NCI-H446 treated with DMSO at 0.1 percent for 48 hours (cell line): ENCODE data around the gene MC5R.

Source experiments
- DNase-seq: peaks from one replicate; lab custom pipeline; 2025; lab: John Stamatoyannopoulos, UW

MC5R gene

DNA sequence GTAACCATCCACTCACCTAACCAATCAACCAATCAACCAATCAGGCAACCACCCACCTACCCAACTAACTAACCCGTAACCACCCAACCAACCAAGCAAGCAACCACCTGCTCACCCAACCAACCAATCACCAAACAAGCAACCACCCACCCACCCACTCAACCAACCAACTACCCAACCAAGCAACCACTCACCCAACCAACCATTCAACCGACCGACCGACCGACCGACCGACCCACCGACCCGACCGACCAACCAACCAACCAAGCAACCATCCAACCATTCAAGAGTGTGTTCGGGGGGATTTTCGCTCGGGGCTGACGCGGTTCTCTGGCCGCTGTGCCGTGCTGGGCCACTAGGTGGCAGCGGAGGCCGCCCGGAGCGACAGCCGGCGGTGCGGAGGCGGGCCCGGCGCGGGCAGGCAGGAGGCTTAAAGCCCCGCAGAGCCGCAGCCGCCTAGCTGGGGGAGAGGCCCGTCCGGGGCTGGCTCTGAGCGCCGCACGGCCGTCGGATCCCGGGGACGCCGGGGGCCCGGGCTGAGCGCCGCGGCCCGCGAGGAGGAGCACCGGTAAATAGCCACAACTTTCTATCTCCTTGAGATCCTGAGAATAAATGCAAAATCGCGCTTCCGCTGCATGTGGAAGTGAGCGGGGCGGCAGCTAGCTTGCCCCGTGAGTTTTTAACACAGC lies at the start of gene MC5R:
MC5R (plus strand) TSS at position 443 of the 689 bp plus-strand sequence. CDS start 1,617 bp downstream, outside the sequence.
- no peak for DNase-seq

GRCh38 chr18:13775058-13775457 lies 48.9 kb upstream of the MC5R start:
- no peak for DNase-seq

GRCh38 chr18:13791181-13791580 lies 32.8 kb upstream of the MC5R start:
- DNase-seq, result no peak

DNA sequence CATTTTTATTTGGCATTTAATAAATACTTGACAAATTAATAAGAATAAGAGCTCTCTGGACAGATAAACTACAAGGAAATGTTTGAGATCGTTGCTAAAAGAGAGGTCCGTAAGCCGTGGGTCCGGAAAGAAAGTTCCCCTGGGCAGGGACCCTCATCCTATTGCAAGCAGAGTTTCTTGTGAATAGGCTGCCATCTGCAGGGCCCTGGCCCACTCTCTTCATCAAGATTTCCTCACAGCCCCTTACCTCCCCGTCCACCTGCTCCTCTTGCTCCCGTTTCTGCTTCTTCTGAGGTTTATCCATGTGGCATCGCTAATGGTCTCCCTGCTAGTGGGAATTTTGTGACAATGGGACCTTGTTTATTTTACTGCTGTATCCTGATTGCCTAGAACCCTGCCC lies 30.1 kb upstream of the MC5R start:
- no peak for DNase-seq

GRCh38 chr18:13796515-13796914 lies 27.4 kb upstream of the MC5R start:
- no peak for DNase-seq

GRCh38 chr18:13797157-13797611 lies 26.8 kb upstream of the MC5R start:
- no peak for DNase-seq

GRCh38 chr18:13799396-13799795 lies 24.6 kb upstream of the MC5R start:
- no peak for DNase-seq

DNA sequence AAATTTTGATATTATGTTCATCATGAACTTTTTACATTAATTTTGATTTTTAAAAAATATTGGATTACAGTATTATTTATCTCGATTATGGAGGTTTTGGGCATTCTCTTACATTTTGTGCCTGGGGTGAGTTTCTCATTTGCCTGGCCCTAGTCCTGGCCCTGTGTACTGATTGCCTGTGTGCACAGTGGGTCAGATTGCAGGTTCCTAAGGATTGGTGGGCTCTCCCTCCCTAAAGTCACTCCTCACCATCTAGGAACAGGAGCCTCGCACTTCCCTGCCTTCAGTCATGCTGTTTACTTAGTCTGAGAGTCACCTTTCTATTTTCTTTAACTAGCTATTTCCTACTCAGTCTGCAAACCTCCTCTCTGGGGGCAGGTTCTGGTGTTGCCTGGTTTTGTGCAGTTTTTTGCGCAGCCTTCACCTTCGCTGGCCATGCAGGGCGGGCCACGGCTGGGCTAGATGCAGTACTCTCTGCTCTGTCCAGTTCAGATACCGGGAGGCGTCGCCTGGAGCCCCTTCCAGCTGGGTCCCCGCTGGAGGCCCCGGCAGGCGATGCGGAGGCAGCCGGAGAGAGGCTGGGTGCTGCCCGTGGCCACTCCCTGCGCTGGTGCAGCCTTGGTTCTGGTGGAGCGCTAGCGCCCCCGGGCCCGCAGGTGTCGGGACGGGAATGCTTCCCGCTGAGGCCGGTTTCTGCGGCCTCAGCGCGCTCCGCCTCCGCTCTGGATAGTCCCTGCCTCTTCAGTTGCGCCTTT lies 23.3 kb upstream of the MC5R start:
- DNase-seq, result no peak

DNA sequence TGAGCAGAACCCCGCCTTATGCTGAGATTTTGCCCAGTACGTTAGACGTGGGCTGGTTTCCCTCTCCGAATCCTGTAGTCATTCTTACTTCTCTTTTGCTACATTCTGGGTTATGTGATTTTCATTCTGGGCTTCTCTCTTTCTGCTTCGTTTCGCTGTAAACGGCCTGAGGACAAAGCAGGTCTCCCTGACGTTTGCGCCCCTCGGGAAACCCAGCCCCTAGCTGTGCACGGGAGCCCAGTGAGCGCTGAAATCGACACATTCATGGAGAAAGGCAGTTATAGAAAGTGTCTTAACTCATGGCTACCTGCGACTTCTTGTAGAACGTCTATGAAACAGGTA lies 22.7 kb upstream of the MC5R start:
- DNase-seq, result no peak

GRCh38 chr18:13804305-13804704 lies 19.6 kb upstream of the MC5R start:
- DNase-seq, result no peak

DNA sequence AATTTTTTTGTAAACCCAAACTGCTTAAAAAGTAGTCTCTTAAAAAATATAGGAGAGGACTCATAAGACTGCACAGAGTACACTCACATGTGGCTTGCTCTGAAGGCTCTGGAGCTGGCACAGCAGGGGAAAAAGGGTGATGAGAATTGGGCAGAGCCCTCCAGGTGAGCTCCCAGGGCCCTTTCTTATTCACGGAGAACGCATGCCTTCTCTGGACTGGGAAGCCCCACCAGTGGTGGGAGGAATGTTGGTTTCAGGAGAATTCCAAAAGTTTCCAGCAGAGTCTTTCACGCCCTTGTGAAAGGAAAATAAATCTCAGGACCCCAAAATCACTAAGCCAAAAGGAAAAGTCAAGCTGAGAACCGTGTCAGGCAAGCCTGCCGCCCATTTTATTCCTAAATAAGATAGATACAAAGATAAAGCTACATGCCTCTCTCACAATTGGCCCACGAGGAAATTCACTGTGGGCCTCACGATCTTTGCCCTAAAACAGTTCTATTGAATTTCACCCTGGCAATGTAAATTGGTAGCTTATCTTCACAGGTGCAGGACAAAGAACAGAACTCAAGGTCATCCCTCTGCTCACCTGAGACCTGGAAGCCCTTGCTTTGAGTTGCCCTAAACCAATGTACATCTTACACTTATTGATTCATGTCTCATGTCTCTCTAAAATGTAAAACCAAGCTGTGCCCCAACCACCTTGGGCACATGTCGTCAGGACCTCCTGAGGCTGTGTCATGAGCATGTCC lies 15.5 kb upstream of the MC5R start:
- DNase-seq, result no peak

- no peak for DNase-seq
Observed at GRCh38 chr18:13809043-13809430, 14.9 kb upstream of the MC5R start.

DNA sequence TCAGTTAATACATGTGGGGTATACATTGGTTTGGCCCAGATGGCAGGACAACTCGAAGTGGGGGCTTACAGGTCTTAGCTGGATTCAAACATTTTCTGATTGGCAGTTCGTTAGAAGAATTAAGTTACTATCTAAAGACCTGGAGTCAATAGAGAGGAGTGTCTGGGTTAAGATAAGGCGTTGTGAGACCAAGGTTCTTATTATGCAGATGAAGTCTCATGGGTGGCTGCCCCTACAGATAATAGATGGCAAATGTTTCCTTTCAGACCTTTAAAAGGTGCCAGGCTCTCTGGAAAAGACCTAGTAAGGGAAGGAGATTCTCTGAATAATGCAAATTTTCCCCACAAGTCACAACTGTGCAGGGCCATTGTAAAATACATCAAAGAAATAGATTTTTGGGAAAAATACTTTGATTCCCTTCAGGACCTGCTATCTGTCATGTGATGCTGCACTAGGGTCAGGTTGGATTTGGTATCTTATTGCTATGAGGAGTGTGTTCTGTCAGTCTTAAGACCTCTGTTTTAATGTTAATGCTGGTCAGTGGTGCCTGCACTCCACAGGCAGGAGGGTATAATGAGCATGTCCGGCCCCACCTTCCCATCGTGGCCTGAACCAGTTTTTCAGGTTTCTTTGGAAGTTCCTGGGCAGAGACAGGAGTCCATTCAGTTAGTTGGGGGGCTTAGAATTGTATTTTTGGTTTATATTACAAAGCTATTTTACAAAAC lies 14.3 kb upstream of the MC5R start:
- DNase-seq, result no peak

GRCh38 chr18:13810950-13811485 lies 12.9 kb upstream of the MC5R start:
- DNase-seq, result no peak

GRCh38 chr18:13811993-13812392 lies 12.0 kb upstream of the MC5R start:
- no peak for DNase-seq

DNA sequence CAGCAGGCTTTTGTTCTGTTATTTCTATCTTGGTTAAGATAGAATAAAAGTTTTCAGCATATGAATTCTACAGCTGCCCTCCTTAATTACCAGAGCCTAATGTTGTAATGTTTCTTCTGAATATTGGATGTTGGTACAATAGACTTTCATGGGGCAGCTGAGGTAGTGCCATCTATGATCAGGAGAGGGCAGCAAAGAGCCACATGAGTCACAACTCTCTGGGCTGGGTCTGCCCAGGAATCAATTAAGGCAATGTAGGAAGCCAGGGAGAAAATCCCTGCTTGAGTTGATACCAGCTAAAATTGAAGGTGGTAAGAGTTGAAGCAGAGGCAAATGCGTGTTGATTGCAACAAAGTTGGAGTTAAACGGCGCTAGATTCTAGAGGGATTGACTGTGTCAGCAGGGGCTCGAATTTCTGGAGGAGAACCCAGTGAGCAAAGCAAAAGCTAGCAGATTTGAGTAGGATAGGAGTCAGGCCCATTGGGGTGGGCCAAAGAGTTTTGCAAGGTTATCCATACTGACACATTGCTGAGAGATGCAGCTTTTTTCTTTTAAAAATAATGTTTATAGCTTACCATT lies 10.6 kb upstream of the MC5R start:
- peak; percentile 6 for DNase-seq

- no peak for DNase-seq
Observed at GRCh38 chr18:13826209-13826608, 2.3 kb downstream of the MC5R start.

- DNase-seq, result no peak
Observed at GRCh38 chr18:13831864-13832508, 8.0 kb downstream of the MC5R start.

- DNase-seq, result no peak
Observed at GRCh38 chr18:13834496-13835015, 10.6 kb downstream of the MC5R start.

DNA sequence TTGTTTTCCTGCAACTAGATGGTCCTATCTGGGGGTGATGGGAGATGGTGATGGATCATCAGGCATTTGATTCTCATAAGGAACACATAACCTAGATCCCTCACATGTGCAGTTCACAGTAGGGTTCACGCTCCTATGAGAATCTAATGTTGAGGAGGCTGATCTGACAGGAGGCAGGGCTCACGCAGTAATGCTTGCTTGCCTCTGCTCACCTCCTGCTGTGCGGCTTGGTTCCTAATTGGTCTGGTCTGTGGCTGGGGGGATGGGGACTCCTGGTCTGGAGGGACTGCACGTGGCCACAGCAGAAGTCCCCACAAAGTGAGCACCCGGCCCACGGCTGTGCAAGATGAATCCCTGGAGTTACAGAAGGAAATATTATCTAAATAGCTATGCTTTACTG lies 11.3 kb downstream of the MC5R start:
- no peak for DNase-seq

GRCh38 chr18:13836559-13836958 lies 12.6 kb downstream of the MC5R start:
- DNase-seq, result no peak
